T-helper 1 cell treated with Interleukin-12 subunit alpha and Interleukin-12 subunit beta and Interleukin-4 antibody, amounts not matched to agents 30 μg/mL and 1 μg/mL, for 36 hours (primary cell): ENCODE results near the gene ACE.
"Not testable (repeated sequence)": the region's sequence is repeated elsewhere in the genome, so short reads cannot be mapped to it uniquely, and the experiment has no call there.

Experiments used
- H3K27ac Mint-ChIP-seq: one replicate; pipeline ENCODE4 v1.8.0; 2021; ENCODE audit warnings: mild to moderate bottlenecking, mixed read lengths
- H3K27me3 Mint-ChIP-seq: one replicate; pipeline ENCODE4 v1.8.0; 2021; ENCODE audit warnings: low read depth, mixed read lengths
- H3K36me3 Mint-ChIP-seq: one replicate; pipeline ENCODE4 v1.8.0; 2021; ENCODE audit warnings: low read depth, mixed read lengths
- H3K4me1 Mint-ChIP-seq: one replicate; pipeline ENCODE4 v1.8.0; 2021; ENCODE audit warnings: low read depth, mixed read lengths
- H3K4me3 Mint-ChIP-seq: one replicate; pipeline ENCODE4 v1.8.0; 2021; ENCODE audit warnings: mild to moderate bottlenecking, moderate library complexity, mixed read lengths
- H3K9me3 Mint-ChIP-seq: one replicate; pipeline ENCODE4 v1.8.0; 2021; ENCODE audit warnings: mixed read lengths

Gene ACE

GRCh38 chr17:63451150-63451549 lies 25.7 kb upstream of the ACE start:
- Mint-ChIP-seq H3K27ac (no peak overlapping the region), H3K9me3 (no peaks in the 10 kb centered on the region), H3K27me3 (peaks cover 35% of the 10 kb centered on the region), H3K4me1 (peaks cover 8% of the 10 kb centered on the region), H3K4me3 (no peak overlapping the region), H3K36me3 (peaks cover 1% of the 10 kb centered on the region)

GRCh38 chr17:63452046-63452961 lies 24.6 kb upstream of the ACE start:
- peaks cover 5% of the 10 kb centered on the region for H3K4me1 Mint-ChIP-seq
- no peak overlapping the region for H3K4me3 Mint-ChIP-seq
- peaks cover 32% of the 10 kb centered on the region for H3K27me3 Mint-ChIP-seq
- no peak overlapping the region for H3K27ac Mint-ChIP-seq
- peaks cover 1% of the 10 kb centered on the region for H3K36me3 Mint-ChIP-seq
- H3K9me3 Mint-ChIP-seq = no peaks in the 10 kb centered on the region

GRCh38 chr17:63452962-63453551 lies 23.8 kb upstream of the ACE start:
- peaks cover 34% of the 10 kb centered on the region for H3K27me3 Mint-ChIP-seq
- peaks cover 3% of the 10 kb centered on the region for H3K4me1 Mint-ChIP-seq
- no peak overlapping the region for H3K27ac Mint-ChIP-seq
- peaks cover 1% of the 10 kb centered on the region for H3K36me3 Mint-ChIP-seq
- H3K4me3 Mint-ChIP-seq = no peak overlapping the region
- no peaks in the 10 kb centered on the region for H3K9me3 Mint-ChIP-seq

- H3K9me3 Mint-ChIP-seq, H3K4me1 Mint-ChIP-seq, H3K36me3 Mint-ChIP-seq, H3K27ac Mint-ChIP-seq, H3K4me3 Mint-ChIP-seq: not testable (repeated sequence)
- H3K27me3 Mint-ChIP-seq = peaks cover 32% of the 10 kb centered on the region
Measured at GRCh38 chr17:63454357-63454756, 22.5 kb upstream of the ACE start.

GRCh38 chr17:63454915-63455314 lies 21.9 kb upstream of the ACE start:
- Mint-ChIP-seq H3K4me3 (no peak overlapping the region), H3K36me3 (peaks cover 1% of the 10 kb centered on the region), H3K27me3 (peaks cover 28% of the 10 kb centered on the region), H3K4me1 (peaks cover 2% of the 10 kb centered on the region), H3K27ac (no peak overlapping the region), H3K9me3 (no peaks in the 10 kb centered on the region)

- Mint-ChIP-seq H3K9me3 (no peaks in the 10 kb centered on the region), H3K36me3 (no peaks in the 10 kb centered on the region), H3K27ac (no peak overlapping the region), H3K27me3 (peaks cover 23% of the 10 kb centered on the region), H3K4me3 (no peak overlapping the region), H3K4me1 (no peaks in the 10 kb centered on the region)
Measured at GRCh38 chr17:63455417-63455816, 21.4 kb upstream of the ACE start.

GRCh38 chr17:63458478-63458877 lies 18.4 kb upstream of the ACE start:
- Mint-ChIP-seq H3K4me3 (no peak overlapping the region), H3K36me3 (no peaks in the 10 kb centered on the region), H3K27ac (no peak overlapping the region), H3K4me1 (no peaks in the 10 kb centered on the region), H3K27me3 (peaks cover 15% of the 10 kb centered on the region), H3K9me3 (no peaks in the 10 kb centered on the region)

GRCh38 chr17:63460018-63460417 lies 16.8 kb upstream of the ACE start:
- no peaks in the 10 kb centered on the region for H3K36me3 Mint-ChIP-seq
- H3K4me3 Mint-ChIP-seq = no peak overlapping the region
- H3K27ac Mint-ChIP-seq = no peak overlapping the region
- no peaks in the 10 kb centered on the region for H3K9me3 Mint-ChIP-seq
- H3K27me3 Mint-ChIP-seq = peaks cover 26% of the 10 kb centered on the region
- no peaks in the 10 kb centered on the region for H3K4me1 Mint-ChIP-seq

- H3K27ac Mint-ChIP-seq = no peak overlapping the region
- no peak overlapping the region for H3K4me3 Mint-ChIP-seq
- H3K9me3 Mint-ChIP-seq = no peaks in the 10 kb centered on the region
- no peaks in the 10 kb centered on the region for H3K36me3 Mint-ChIP-seq
- peaks cover 21% of the 10 kb centered on the region for H3K27me3 Mint-ChIP-seq
- H3K4me1 Mint-ChIP-seq = no peaks in the 10 kb centered on the region
Measured at GRCh38 chr17:63463771-63464170, 13.1 kb upstream of the ACE start.

GRCh38 chr17:63464691-63465236 lies 12.1 kb upstream of the ACE start:
- H3K4me1 Mint-ChIP-seq = no peaks in the 10 kb centered on the region
- no peaks in the 10 kb centered on the region for H3K36me3 Mint-ChIP-seq
- no peaks in the 10 kb centered on the region for H3K9me3 Mint-ChIP-seq
- no peak overlapping the region for H3K27ac Mint-ChIP-seq
- peaks cover 21% of the 10 kb centered on the region for H3K27me3 Mint-ChIP-seq
- H3K4me3 Mint-ChIP-seq = no peak overlapping the region

- H3K4me3 Mint-ChIP-seq, H3K9me3 Mint-ChIP-seq: not testable (repeated sequence)
Measured at GRCh38 chr17:63468099-63468498, 8.8 kb upstream of the ACE start.

GRCh38 chr17:63474174-63474573 lies 2.7 kb upstream of the ACE start:
- peaks cover 12% of the 10 kb centered on the region for H3K4me1 Mint-ChIP-seq
- no peak overlapping the region for H3K4me3 Mint-ChIP-seq
- H3K9me3 Mint-ChIP-seq = no peaks in the 10 kb centered on the region
- peaks cover 66% of the 10 kb centered on the region for H3K27me3 Mint-ChIP-seq
- H3K36me3 Mint-ChIP-seq = no peaks in the 10 kb centered on the region
- H3K27ac Mint-ChIP-seq = no peak overlapping the region

More at GRCh38 chr17:63468099-63468498, 8.8 kb upstream of the ACE start:
- H3K27ac Mint-ChIP-seq, H3K4me1 Mint-ChIP-seq, H3K36me3 Mint-ChIP-seq: not testable (repeated sequence)
- peaks cover 43% of the 10 kb centered on the region for H3K27me3 Mint-ChIP-seq

- Mint-ChIP-seq H3K9me3 (no peaks in the 10 kb centered on the region), H3K4me1 (peaks cover 12% of the 10 kb centered on the region), H3K4me3 (no peak overlapping the region), H3K27me3 (peaks cover 66% of the 10 kb centered on the region), H3K27ac (no peak overlapping the region), H3K36me3 (no peaks in the 10 kb centered on the region)
Measured at GRCh38 chr17:63474586-63475460, 2.0 kb upstream of the ACE start.
